Adipose tissue (tissue), 3 donors: ENCODE measurements around the gene DCUN1D3. TPM values are rescaled to one million over a fixed set of nuclear protein-coding genes. Genes with fewer than 3 reads are reported as not detected.
"Not testable (repeated sequence)": the region's sequence is repeated elsewhere in the genome, so short reads cannot be mapped to it uniquely, and the experiment has no call there.

ENCODE experiments used
- H3K27ac ChIP-seq: one replicate; pipeline ENCODE4 v1.5.1; 2013; ENCODE audit warnings: low read depth, low read length
- WGBS, 3 donors: extraction: QIAGEN DNeasy Blood & Tissue Kit; methylation state at CpG; one replicate each; pipeline ENCODE4 v1.1.7; 2013; 5-methylcytosine and 5-hydroxymethylcytosine counted together
- polyA plus RNA-seq, 3 donors: library from polyadenylated mRNA; stranded (reverse); fragments of 200-250 nt; gene quantifications; one replicate each; pipeline ENCODE4 v1.2.3, GENCODE V29; 2013
- donor health status: healthy with polysubstance abuse.
- donor health status: Bipolar disorder and iron deficiency.
- donor health status: healthy.

The DCUN1D3 gene
- polyA plus RNA-seq, 3 donors, result 2.0 to 18.3 (median 18.3) TPM

- 77 to 88% (median 81%) methylated on average over 2 of the region's 2 CpGs for whole genome bisulfite sequencing, 3 donors
- H3K27ac ChIP-seq, result no peak overlapping the region
These were observed 87.6 kb downstream of the DCUN1D3 start for GRCh38 chr16:20812510-20812909.

- 86 to 96% (median 94%) methylated on average over 10 of the region's 10 CpGs for WGBS, 3 donors
- no peak overlapping the region for H3K27ac ChIP-seq
These were observed 88.2 kb downstream of the DCUN1D3 start for GRCh38 chr16:20811889-20812439.

- no peak overlapping the region for H3K27ac ChIP-seq
- WGBS, 3 donors, result 86 to 96% (median 90%) methylated on average over 11 of the region's 11 CpGs
These were observed 92.3 kb downstream of the DCUN1D3 start for GRCh38 chr16:20807862-20808261.

GRCh38 chr16:20806168-20807050, 93.7 kb downstream of the DCUN1D3 start, which contains the start of the genes ERI2 and REXO5:
Gene ERI2, minus strand, starts transcription at chr16:20806472. Its CDS starts 42 bp downstream, at chr16:20806430.
Gene REXO5, plus strand, starts transcription at chr16:20806527. Its CDS starts 427 bp downstream, at chr16:20806954.
- H3K27ac ChIP-seq, result no peak within 1 kb of the TSS
- 0% methylated on average over 74 of the region's 74 CpGs for WGBS, 3 donors

- WGBS, 3 donors, result 4 to 11% (median 10%) methylated on average over 12 of the region's 12 CpGs
- not testable (repeated sequence) for H3K27ac ChIP-seq
These were observed 94.4 kb downstream of the DCUN1D3 start for GRCh38 chr16:20805684-20806167.

Other genes starting within 250 kb of the DCUN1D3 start
- gene ACSM1, start 202.7 kb downstream of the DCUN1D3 start, polyA plus RNA-seq, result under 1 TPM; 0.06 to 0.56 (median 0.52) TPM
- 10 to 100 TPM; 11.7 to 16.2 (median 16.0) TPM for gene THUMPD1, start 158.5 kb downstream of the DCUN1D3 start, polyA plus RNA-seq
- gene ACSM3, start 136.3 kb downstream of the DCUN1D3 start, polyA plus RNA-seq, result 10 to 100 TPM in 2 of 3 donors, 1 to 10 TPM in 1; 5.9 to 33.1 (median 14.4) TPM
- 10 to 100 TPM in 1 of 3 donors, 1 to 10 TPM in 2; 8.2 to 10.7 (median 8.5) TPM for gene ERI2, start 93.9 kb downstream of the DCUN1D3 start, polyA plus RNA-seq
- gene REXO5, start 93.8 kb downstream of the DCUN1D3 start, polyA plus RNA-seq, result 1 to 10 TPM; 1.3 to 3.1 (median 2.4) TPM
- gene LYRM1, start 413 bp upstream of the DCUN1D3 start, polyA plus RNA-seq, result 10 to 100 TPM; 26.9 to 76.0 (median 61.2) TPM